Smooth muscle cell (in vitro differentiated cells): Measurements from ENCODE around the gene KHDRBS2. TPM values are rescaled to one million over a fixed set of nuclear protein-coding genes. Genes with fewer than 3 reads are reported as not detected.

Experiments
- DNase-seq: peaks from one replicate; lab custom pipeline; 2025; ENCODE audit not compliant: unreplicated experiment; lab: John Stamatoyannopoulos, UW
- H2AFZ ChIP-seq: fragments of 200-600 bp; sonication (generic); 2 replicates; pipeline ENCODE4 v1.6.0; 2016; ENCODE audit warnings: antibody characterized with exemption, low read depth, mild to moderate bottlenecking
- H3F3A ChIP-seq: fragments of 200-600 bp; sonication (generic); 2 replicates; pipeline ENCODE4 v1.6.0; 2017; ENCODE audit warnings: antibody characterized with exemption, low read depth
- H3K27ac ChIP-seq: fragments of 200-600 bp; sonication (generic); 2 replicates; pipeline ENCODE4 v1.5.1; 2016; ENCODE audit warnings: low read depth, mild to moderate bottlenecking
- H3K27me3 ChIP-seq: fragments of 200-600 bp; sonication (generic); 2 replicates; pipeline ENCODE4 v1.6.1; 2016; ENCODE audit warnings: low read depth, mild to moderate bottlenecking
- H3K36me3 ChIP-seq: fragments of 200-600 bp; sonication (generic); 2 replicates; pipeline ENCODE4 v1.5.1; 2016; ENCODE audit warnings: low read depth
- H3K4me1 ChIP-seq: fragments of 200-600 bp; sonication (generic); 2 replicates; pipeline ENCODE4 v1.5.1; 2016; ENCODE audit warnings: low read depth
- H3K4me2 ChIP-seq: fragments of 200-600 bp; sonication (generic); 2 replicates; pipeline ENCODE4 v1.6.0; 2016; ENCODE audit warnings: mild to moderate bottlenecking
- H3K4me3 ChIP-seq: fragments of 200-600 bp; sonication (generic); 2 replicates; pipeline ENCODE4 v1.5.1; 2016; ENCODE audit warnings: mild to moderate bottlenecking
- H3K79me2 ChIP-seq: fragments of 200-600 bp; sonication (generic); 2 replicates; pipeline ENCODE4 v1.6.0; 2016; ENCODE audit warnings: low read depth, mild to moderate bottlenecking
- H3K9ac ChIP-seq: fragments of 200-600 bp; sonication (generic); 2 replicates; pipeline ENCODE4 v1.6.0; 2016; ENCODE audit warnings: low read depth
- H3K9me3 ChIP-seq: fragments of 200-600 bp; sonication (generic); replicated peaks from 2 replicates; pipeline ENCODE4 v1.5.1; 2016; ENCODE audit warnings: low read depth
- H4K20me1 ChIP-seq: fragments of 200-600 bp; sonication (generic); 2 replicates; pipeline ENCODE4 v1.6.0; 2016; ENCODE audit warnings: low read depth
- CTCF ChIP-seq: fragments of 200-600 bp; sonication (generic); IDR thresholded peaks from 2 replicates; pipeline ENCODE4 v1.5.1; 2017; ENCODE audit warnings: borderline replicate concordance, mild to moderate bottlenecking, antibody characterized with exemption; ENCODE audit not compliant: insufficient read depth, poor library complexity, severe bottlenecking
- WGBS: methylation state at CpG from one replicate; pipeline ENCODE4 v1.1.7; 2016; ENCODE audit warnings: low lambda C conversion rate; 5-methylcytosine and 5-hydroxymethylcytosine counted together
- polyA plus RNA-seq: library from polyadenylated mRNA; unstranded; fragments of >200 nt; fragmentation: Nextera tagmentation; extraction: Ambion mirVana; gene quantifications from 2 replicates; pipeline ENCODE4 v1.2.1, GENCODE V29; 2016
- total RNA-seq: library from RNA; depleted of rRNA; stranded (reverse); fragments of >200 nt; gene quantifications from 2 replicates; pipeline ENCODE4 v1.2.3, GENCODE V29; 2014

Gene KHDRBS2
- total and polyA plus RNA-seq, 2 experiments from 2014 or later = 0.07 to 0.27 TPM

DNA sequence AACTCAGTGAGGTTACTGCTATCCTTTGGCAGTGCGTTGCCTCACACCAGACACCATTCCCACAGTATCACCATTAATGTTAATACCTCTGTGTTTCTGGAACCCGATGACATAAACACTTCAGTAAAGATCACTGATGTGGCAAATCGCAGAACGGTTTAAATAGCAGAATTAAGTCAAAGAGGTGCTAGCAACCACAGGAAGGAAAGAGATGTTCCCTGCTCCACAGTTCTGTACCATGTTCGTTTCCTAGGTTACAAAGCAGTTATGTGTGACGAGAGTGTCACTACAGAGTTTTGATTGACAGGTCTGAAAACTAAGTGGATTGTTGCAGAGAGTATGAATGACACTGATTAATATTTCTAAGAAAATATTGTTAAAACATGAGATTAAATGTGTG, 272.3 kb downstream of the KHDRBS2 start:
- peak overlapping the region; percentile 70 for H3K4me2 ChIP-seq
- no peak overlapping the region for H3K4me3 ChIP-seq
- H3F3A ChIP-seq = no peaks in the 10 kb centered on the region
- TF ChIP-seq CTCF = no peak
- H3K79me2 ChIP-seq = no peaks in the 10 kb centered on the region
- no peak overlapping the region for H3K9ac ChIP-seq
- DNase-seq = no peak
- no peaks in the 10 kb centered on the region for H4K20me1 ChIP-seq
- no peaks in the 10 kb centered on the region for H3K9me3 ChIP-seq
- no peaks in the 10 kb centered on the region for H3K36me3 ChIP-seq
- WGBS = 28% methylated on average over 6 of the region's 6 CpGs
- no peaks in the 10 kb centered on the region for H3K27me3 ChIP-seq
- no peak overlapping the region for H2AFZ ChIP-seq
- no peak overlapping the region for H3K27ac ChIP-seq
- H3K4me1 ChIP-seq = peaks cover 2% of the 10 kb centered on the region

- Histone ChIP-seq H4K20me1 (no peaks in the 10 kb centered on the region), H3K4me2 (no peak overlapping the region), H3K79me2 (no peaks in the 10 kb centered on the region), H3K9me3 (no peaks in the 10 kb centered on the region), H3K4me3 (no peak overlapping the region), H3F3A (no peaks in the 10 kb centered on the region), H2AFZ (no peak overlapping the region), H3K27me3 (no peaks in the 10 kb centered on the region), H3K36me3 (no peaks in the 10 kb centered on the region), H3K9ac (no peak overlapping the region), H3K4me1 (peaks cover 2% of the 10 kb centered on the region), H3K27ac (no peak overlapping the region)
- DNase-seq = no peak
- 98% methylated on average over 3 of the region's 3 CpGs for WGBS
- no peak for TF ChIP-seq CTCF
These were observed 276.6 kb downstream of the KHDRBS2 start for GRCh38 chr6:62009445-62009844.

DNA sequence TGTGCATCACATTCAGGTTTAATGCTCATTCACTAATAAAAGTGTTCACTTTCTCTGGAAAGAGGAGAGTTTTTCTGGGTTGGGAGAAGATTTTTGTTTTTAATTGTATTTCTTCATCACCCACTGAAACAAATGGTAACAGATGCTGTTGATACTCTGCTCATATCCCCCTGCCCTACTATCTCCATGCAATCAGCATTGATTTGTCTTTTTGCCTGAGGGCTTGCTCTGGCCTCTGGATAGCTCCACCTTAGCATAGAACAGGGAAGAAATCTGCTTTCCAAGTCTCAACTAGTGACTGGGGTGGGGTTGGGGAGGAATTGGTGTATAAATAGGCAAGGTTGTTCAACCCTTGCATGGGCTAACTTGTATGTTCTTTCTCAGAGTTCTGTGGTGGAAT, 296.4 kb downstream of the KHDRBS2 start:
- H3K36me3 ChIP-seq = no peaks in the 10 kb centered on the region
- no peak for DNase-seq
- H3K27ac ChIP-seq = no peak overlapping the region
- no peak overlapping the region for H3K4me3 ChIP-seq
- no peaks in the 10 kb centered on the region for H3K79me2 ChIP-seq
- no peaks in the 10 kb centered on the region for H3K27me3 ChIP-seq
- no peak overlapping the region for H3K4me2 ChIP-seq
- H3K9me3 ChIP-seq = no peaks in the 10 kb centered on the region
- H3K4me1 ChIP-seq = no peaks in the 10 kb centered on the region
- H3F3A ChIP-seq = no peaks in the 10 kb centered on the region
- no peak for TF ChIP-seq CTCF
- no peak overlapping the region for H2AFZ ChIP-seq
- no peak overlapping the region for H3K9ac ChIP-seq
- no peaks in the 10 kb centered on the region for H4K20me1 ChIP-seq

DNA sequence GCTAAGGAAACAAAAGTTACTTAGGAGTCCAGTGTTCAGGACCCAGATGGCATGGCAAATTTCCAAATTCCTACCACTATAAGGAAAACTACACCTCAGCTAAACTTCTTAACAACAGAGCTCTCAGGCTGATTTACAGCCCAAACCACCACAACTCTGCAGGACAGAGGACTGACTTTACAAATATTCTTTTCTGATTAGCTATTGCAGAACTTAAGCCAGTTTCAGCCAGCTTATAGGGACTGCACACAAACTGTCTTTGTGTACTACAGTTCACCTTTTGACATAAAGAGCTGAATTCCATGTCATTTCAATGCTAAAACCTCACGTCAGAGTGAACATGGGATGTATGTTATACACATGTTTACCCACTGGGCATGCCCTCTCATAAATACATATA, 305.4 kb downstream of the KHDRBS2 start:
- Histone ChIP-seq H3K79me2 (no peaks in the 10 kb centered on the region), H3K4me1 (no peaks in the 10 kb centered on the region), H3K9ac (no peak overlapping the region), H3F3A (no peaks in the 10 kb centered on the region), H2AFZ (no peak overlapping the region), H4K20me1 (no peaks in the 10 kb centered on the region), H3K27ac (no peak overlapping the region), H3K27me3 (no peaks in the 10 kb centered on the region), H3K36me3 (no peaks in the 10 kb centered on the region), H3K4me2 (no peak overlapping the region), H3K9me3 (no peaks in the 10 kb centered on the region), H3K4me3 (no peak overlapping the region)
- 95% methylated on average over 1 of the region's 1 CpG for WGBS
- no peak for DNase-seq
- TF ChIP-seq CTCF = no peak
